ENCODE measurements around the gene SP3.

The SP3 gene

DNA sequence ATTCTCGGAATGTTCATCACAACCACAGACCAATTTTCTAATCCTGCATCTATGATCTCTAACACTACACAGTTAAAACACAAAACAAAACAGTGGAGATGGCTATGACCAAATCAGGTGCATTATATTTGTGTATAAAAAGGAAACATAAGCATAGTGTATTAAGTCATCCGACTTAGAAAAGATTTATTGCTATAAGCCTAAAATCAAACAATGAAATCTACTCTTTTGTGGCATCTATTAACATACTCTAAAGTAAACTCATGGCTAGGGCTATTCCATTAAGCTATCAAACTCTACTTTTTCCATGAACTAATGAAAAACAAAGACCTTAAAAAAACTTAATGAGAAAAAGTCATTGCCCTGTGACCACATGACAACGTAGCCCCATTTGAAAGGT, 8.7 kb downstream of the SP3 start:
- Histone ChIP-seq H3K27ac (ENCODE audit: low read depth, low read length) (no peak overlapping the region), H3K4me3 (ENCODE audit: low read length) (no peak overlapping the region), H3K9me3 (ENCODE audit: insufficient read depth, low read depth, low read length) (peaks cover 6% of the 10 kb centered on the region; the same call in 1 of the 2 replicates), H3K36me3 (ENCODE audit: insufficient read depth, low read length) (peaks cover 67% of the 10 kb centered on the region), H3K9ac (ENCODE audit: low read depth, low read length) (no peak overlapping the region), H3K27me3 (ENCODE audit: insufficient read depth, low read length) (no peaks in the 10 kb centered on the region), H3K4me1 (ENCODE audit: insufficient read depth, low read length) (peaks cover 6% of the 10 kb centered on the region)
- 99% methylated on average over 3 of the region's 3 CpGs for WGBS

DNA sequence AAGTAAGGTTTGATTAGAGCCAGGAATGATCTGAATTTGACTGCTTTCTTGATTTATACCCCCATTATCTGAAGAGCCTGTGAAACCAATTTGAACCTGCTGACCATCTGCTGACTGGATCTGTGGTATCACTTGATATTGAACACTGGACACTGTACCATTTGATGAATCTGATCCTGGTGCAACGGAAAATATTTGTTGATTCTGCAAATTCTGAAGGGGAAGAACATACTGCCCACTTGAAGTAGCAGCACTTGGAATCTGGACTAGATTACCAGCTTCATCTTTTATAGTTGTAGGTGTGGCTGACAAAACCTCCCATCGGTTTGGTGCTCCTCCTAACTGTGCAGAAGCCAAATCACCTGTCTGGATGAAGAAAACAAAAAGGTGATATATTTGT, 9.3 kb downstream of the SP3 start:
- Histone ChIP-seq H3K4me1 (ENCODE audit: insufficient read depth, low read length) (peaks cover 6% of the 10 kb centered on the region), H3K36me3 (ENCODE audit: insufficient read depth, low read length) (peaks cover 61% of the 10 kb centered on the region), H3K27ac (ENCODE audit: low read depth, low read length) (no peak overlapping the region), H3K9ac (ENCODE audit: low read depth, low read length) (no peak overlapping the region), H3K27me3 (ENCODE audit: insufficient read depth, low read length) (no peaks in the 10 kb centered on the region), H3K9me3 (ENCODE audit: insufficient read depth, low read depth, low read length) (peaks cover 4% of the 10 kb centered on the region; the same call in 1 of the 2 replicates), H3K4me3 (ENCODE audit: low read length) (no peak overlapping the region)
- WGBS: 85% methylated on average over 2 of the region's 2 CpGs

DNA sequence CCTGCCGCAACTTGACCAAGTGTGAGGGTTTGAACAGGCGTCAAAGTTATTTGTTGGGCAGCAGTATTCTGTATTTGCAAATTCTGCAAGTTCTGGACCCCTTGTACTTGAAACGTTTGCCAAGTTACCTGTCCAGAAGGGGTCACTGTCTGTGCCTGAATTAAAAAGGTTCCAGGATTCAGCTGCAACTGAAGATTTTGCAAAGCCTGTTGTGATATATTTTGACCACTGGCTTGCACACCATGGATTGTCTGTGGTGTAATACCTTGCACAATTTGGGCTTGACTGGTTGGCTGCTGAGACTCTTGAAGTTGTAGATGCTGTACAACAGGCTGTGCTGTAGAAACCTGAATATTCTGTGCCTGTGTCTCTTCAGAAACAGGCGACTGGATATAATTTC, 10.2 kb downstream of the SP3 start:
- H3K36me3 ChIP-seq (ENCODE audit: insufficient read depth, low read length): peaks cover 63% of the 10 kb centered on the region
- H3K9ac ChIP-seq (ENCODE audit: low read depth, low read length): no peak overlapping the region
- no peak overlapping the region for H3K4me3 ChIP-seq (ENCODE audit: low read length)
- peaks cover 8% of the 10 kb centered on the region for H3K4me1 ChIP-seq (ENCODE audit: insufficient read depth, low read length)
- no peaks in the 10 kb centered on the region for H3K27me3 ChIP-seq (ENCODE audit: insufficient read depth, low read length)
- no peak overlapping the region for H3K27ac ChIP-seq (ENCODE audit: low read depth, low read length)
- H3K9me3 ChIP-seq (ENCODE audit: insufficient read depth, low read depth, low read length): peaks cover 4% of the 10 kb centered on the region; the same call in 1 of the 2 replicates
- 89% methylated on average over 4 of the region's 4 CpGs for WGBS

DNA sequence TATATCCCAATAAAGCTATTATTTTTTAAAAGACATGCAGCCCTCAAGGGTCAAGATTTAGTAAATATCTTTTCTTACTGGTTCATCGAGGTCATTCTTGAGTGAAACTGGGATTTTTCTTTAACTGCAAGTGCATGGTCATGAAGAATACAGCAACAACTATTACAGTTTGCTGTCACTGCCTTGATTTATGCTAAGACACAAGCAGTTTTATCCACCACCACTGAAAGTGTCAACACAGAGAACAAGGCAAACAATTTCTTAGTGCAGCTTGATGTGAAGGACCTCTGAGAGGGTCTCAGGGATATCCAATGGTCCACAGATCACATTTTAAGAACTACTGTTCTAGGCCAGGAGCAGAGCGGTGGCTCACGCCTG, 12.1 kb downstream of the SP3 start:
- Histone ChIP-seq H3K27ac (ENCODE audit: low read depth, low read length) (no peak overlapping the region), H3K9ac (ENCODE audit: low read depth, low read length) (no peak overlapping the region), H3K4me3 (ENCODE audit: low read length) (no peak overlapping the region), H3K36me3 (ENCODE audit: insufficient read depth, low read length) (peaks cover 69% of the 10 kb centered on the region), H3K4me1 (ENCODE audit: insufficient read depth, low read length) (peaks cover 15% of the 10 kb centered on the region; the same call in 1 of the 2 replicates), H3K27me3 (ENCODE audit: insufficient read depth, low read length) (no peaks in the 10 kb centered on the region), H3K9me3 (ENCODE audit: insufficient read depth, low read depth, low read length) (peaks cover 4% of the 10 kb centered on the region; the same call in 1 of the 2 replicates)
- WGBS: 97% methylated on average over 3 of the region's 3 CpGs

DNA sequence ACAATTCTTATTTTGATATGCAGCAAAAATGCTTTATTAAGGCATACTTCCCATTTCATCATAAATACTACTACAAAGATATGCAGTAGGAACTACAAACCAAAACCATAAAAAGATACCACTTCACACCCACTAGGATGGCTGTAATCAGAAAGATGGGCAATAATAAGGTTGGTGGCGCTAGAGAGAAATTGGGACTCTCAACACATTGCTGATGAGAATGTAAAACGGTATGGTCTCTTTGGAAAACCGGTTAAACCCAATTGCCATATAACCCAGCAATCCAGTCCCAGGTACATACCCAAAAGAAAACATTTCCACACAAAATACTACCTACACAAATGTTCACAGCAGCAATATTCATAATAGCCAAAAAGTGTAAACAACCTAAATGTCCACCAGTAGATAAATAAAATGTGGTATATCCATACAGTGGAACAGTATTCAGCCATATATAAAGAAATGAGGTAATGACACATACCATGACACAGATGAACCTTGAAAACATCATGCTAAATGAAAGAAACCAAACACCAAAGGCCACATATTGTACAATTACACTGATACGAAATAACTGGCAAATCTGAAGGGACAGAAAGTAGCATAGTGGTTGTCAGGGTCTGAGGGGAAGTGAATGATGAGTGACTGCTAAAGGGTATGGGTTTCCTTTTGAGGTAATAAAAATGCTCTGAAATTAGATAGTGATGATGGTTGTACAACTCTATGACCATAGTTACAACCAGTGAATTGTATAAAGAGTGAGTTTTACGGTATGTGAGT, 12.7 kb downstream of the SP3 start:
- no peak overlapping the region for H3K9ac ChIP-seq (ENCODE audit: low read depth, low read length)
- H3K36me3 ChIP-seq (ENCODE audit: insufficient read depth, low read length): peaks cover 64% of the 10 kb centered on the region
- H3K27me3 ChIP-seq (ENCODE audit: insufficient read depth, low read length): no peaks in the 10 kb centered on the region
- peaks cover 15% of the 10 kb centered on the region; the same call in 1 of the 2 replicates for H3K4me1 ChIP-seq (ENCODE audit: insufficient read depth, low read length)
- H3K4me3 ChIP-seq (ENCODE audit: low read length): no peak overlapping the region
- peaks cover 4% of the 10 kb centered on the region; the same call in 1 of the 2 replicates for H3K9me3 ChIP-seq (ENCODE audit: insufficient read depth, low read depth, low read length)
- no peak overlapping the region for H3K27ac ChIP-seq (ENCODE audit: low read depth, low read length)
- 97% methylated on average over 4 of the region's 5 CpGs for WGBS

DNA sequence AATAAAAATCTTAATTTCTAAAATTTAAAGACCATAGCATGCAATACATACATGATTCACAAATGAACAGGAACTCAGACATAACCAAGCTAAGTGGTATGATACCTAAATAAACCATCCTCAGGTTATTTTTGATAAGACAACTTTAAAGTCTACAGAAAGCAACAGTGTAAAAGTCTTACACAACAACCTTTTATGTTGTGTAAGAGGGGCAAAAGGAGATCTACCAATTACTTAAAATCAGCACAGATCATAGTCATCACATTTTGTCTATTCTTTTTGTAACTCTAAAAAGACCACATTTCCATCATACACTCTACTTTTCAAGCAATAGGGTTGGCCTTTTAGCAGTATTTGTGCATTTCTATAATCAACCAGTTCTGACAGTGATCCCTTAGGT, 16.3 kb downstream of the SP3 start:
- Histone ChIP-seq H3K27me3 (ENCODE audit: insufficient read depth, low read length) (no peaks in the 10 kb centered on the region), H3K36me3 (ENCODE audit: insufficient read depth, low read length) (peaks cover 30% of the 10 kb centered on the region), H3K9me3 (ENCODE audit: insufficient read depth, low read depth, low read length) (peaks cover 4% of the 10 kb centered on the region; the same call in 1 of the 2 replicates), H3K4me1 (ENCODE audit: insufficient read depth, low read length) (peaks cover 15% of the 10 kb centered on the region; the same call in 1 of the 2 replicates), H3K9ac (ENCODE audit: low read depth, low read length) (no peak overlapping the region), H3K4me3 (ENCODE audit: low read length) (no peak overlapping the region), H3K27ac (ENCODE audit: low read depth, low read length) (no peak overlapping the region)

DNA sequence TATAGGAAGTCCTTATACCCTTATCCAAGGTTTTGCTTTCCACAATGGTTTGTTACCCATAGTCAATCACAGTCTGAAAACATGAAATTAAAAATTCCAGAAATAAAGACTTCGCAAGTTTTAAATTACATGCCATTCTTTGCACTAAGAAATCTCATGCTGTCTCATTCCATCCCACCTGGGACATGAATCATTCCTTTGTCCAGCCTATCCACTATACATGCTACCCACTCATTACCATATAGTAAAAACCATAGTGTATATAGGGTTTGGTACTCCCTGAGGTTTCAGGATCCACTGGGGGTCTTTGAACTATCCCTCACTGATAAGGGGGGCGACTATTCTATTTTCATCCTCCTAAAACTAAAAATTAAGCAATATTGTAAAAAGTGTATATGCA, 17.0 kb downstream of the SP3 start:
- Histone ChIP-seq H3K9ac (ENCODE audit: low read depth, low read length) (no peak overlapping the region), H3K9me3 (ENCODE audit: insufficient read depth, low read depth, low read length) (peaks cover 4% of the 10 kb centered on the region; the same call in 1 of the 2 replicates), H3K27ac (ENCODE audit: low read depth, low read length) (no peak overlapping the region), H3K27me3 (ENCODE audit: insufficient read depth, low read length) (no peaks in the 10 kb centered on the region), H3K36me3 (ENCODE audit: insufficient read depth, low read length) (peaks cover 24% of the 10 kb centered on the region), H3K4me3 (ENCODE audit: low read length) (no peak overlapping the region), H3K4me1 (ENCODE audit: insufficient read depth, low read length) (peaks cover 15% of the 10 kb centered on the region; the same call in 1 of the 2 replicates)
- WGBS: 96% methylated on average over 1 of the region's 2 CpGs

DNA sequence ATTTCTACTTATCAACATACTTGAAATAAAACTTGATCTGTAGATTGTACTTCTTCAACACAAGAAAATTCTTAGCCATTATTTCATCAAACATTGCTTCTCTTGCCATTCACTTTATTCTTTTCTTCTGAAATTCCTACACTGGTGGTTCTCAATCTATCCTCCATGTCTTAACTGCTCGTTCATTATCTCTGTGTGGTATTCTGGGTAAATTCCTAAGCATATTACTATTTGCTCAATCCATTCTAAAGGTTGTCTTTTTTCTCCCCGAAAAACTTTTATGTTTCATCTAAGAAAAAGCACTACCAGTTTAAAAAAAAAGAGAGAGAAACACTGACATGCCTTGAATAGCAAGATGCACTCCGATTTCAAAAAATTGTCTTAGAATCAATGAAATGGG, 18.0 kb downstream of the SP3 start:
- Histone ChIP-seq H3K27me3 (ENCODE audit: insufficient read depth, low read length) (no peaks in the 10 kb centered on the region), H3K4me3 (ENCODE audit: low read length) (no peak overlapping the region), H3K27ac (ENCODE audit: low read depth, low read length) (no peak overlapping the region), H3K9me3 (ENCODE audit: insufficient read depth, low read depth, low read length) (no peaks in the 10 kb centered on the region), H3K4me1 (ENCODE audit: insufficient read depth, low read length) (peaks cover 15% of the 10 kb centered on the region; the same call in 1 of the 2 replicates), H3K9ac (ENCODE audit: low read depth, low read length) (no peak overlapping the region), H3K36me3 (ENCODE audit: insufficient read depth, low read length) (peaks cover 13% of the 10 kb centered on the region; the same call in 1 of the 2 replicates)
- WGBS: 87% methylated on average over 3 of the region's 3 CpGs

DNA sequence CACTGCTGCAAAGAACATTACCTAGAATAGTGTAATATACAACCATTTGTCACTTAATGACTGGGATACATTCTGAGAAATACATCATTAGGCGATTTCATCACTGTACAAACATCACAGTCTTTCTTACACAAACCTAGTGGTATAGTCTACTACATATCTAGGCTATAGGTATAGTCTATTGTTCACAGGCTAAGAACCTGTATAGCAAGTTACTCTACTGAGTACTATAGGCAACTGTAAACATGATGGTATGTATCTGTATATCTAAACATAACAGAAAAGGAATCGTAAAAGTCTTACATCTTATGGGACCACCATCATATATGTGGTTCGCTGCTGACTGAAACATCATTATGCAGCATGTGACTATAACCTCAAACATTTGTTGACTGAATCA, 21.4 kb downstream of the SP3 start:
- Histone ChIP-seq H3K4me1 (ENCODE audit: insufficient read depth, low read length) (peaks cover 22% of the 10 kb centered on the region; the same call in 1 of the 2 replicates), H3K9me3 (ENCODE audit: insufficient read depth, low read depth, low read length) (no peaks in the 10 kb centered on the region), H3K4me3 (ENCODE audit: low read length) (no peak overlapping the region), H3K9ac (ENCODE audit: low read depth, low read length) (no peak overlapping the region), H3K27ac (ENCODE audit: low read depth, low read length) (no peak overlapping the region), H3K27me3 (ENCODE audit: insufficient read depth, low read length) (no peaks in the 10 kb centered on the region), H3K36me3 (ENCODE audit: insufficient read depth, low read length) (peaks cover 2% of the 10 kb centered on the region; the same call in 1 of the 2 replicates)
- 100% methylated on average over 3 of the region's 3 CpGs for WGBS

DNA sequence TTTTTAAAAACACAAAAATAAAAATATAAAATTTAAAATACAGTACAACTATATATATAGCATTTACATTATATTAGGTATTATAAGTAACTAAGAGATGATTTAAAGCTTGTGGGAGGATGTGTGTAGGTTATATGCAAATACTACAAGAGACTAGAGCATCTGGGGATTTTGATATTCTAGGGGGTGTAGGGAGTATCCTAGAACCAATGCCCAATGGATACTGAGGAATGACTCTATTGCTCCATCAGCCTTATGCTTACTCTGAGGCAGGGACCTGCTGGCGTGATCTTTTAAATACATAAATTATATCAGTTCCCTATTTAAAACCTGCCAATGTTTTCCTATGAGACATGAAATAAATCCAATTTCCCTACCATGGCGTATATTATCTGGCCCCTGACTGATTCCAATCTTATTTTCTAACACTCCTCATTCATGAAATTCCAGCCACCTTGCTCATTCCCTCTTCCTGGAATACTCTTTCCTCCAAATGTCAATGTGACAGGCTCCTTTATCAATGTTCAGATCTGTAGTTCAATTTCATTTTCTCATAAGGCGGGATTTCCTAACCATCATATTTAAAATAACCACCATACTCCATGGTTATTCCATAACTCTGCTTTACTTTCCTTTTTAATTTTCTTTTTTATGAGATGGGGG, 22.2 kb downstream of the SP3 start:
- WGBS: 97% methylated on average over 3 of the region's 3 CpGs

DNA sequence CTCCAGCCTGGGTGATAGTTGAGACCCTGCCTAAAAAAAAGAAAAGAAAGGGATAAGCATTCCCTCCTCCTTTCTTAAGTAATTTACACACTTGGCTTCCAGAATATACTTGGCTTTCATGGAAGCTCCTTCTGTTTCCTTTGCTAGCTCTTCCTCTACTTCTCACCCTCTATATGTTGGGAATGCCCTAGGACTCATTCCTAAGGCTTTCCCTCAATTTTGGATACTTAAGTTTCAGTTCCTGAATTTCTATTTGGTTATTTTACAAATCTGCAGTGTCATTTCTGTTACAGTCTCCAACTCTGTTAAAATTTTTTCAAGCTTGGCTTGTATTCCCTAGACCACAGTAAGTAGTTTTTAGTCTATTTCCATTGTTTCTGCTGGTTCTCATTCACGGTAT, 23.6 kb downstream of the SP3 start:
- Histone ChIP-seq H3K36me3 (ENCODE audit: insufficient read depth, low read length) (no peaks in the 10 kb centered on the region; the same call in 1 of the 2 replicates), H3K9me3 (ENCODE audit: insufficient read depth, low read depth, low read length) (no peaks in the 10 kb centered on the region), H3K27me3 (ENCODE audit: insufficient read depth, low read length) (no peaks in the 10 kb centered on the region), H3K4me3 (ENCODE audit: low read length) (no peak overlapping the region), H3K9ac (ENCODE audit: low read depth, low read length) (no peak overlapping the region), H3K4me1 (ENCODE audit: insufficient read depth, low read length) (peaks cover 35% of the 10 kb centered on the region), H3K27ac (ENCODE audit: low read depth, low read length) (no peak overlapping the region)
- WGBS: 79% methylated on average over 1 of the region's 1 CpG

More for the DNA sequence above, 22.2 kb downstream of the SP3 start:
- H3K27ac ChIP-seq (ENCODE audit: low read depth, low read length): no peak overlapping the region
- H3K36me3 ChIP-seq (ENCODE audit: insufficient read depth, low read length): no peaks in the 10 kb centered on the region; the same call in 1 of the 2 replicates
- no peak overlapping the region for H3K9ac ChIP-seq (ENCODE audit: low read depth, low read length)
- H3K4me3 ChIP-seq (ENCODE audit: low read length): no peak overlapping the region
- H3K4me1 ChIP-seq (ENCODE audit: insufficient read depth, low read length): peaks cover 21% of the 10 kb centered on the region; the same call in 1 of the 2 replicates
- no peaks in the 10 kb centered on the region for H3K27me3 ChIP-seq (ENCODE audit: insufficient read depth, low read length)
- no peaks in the 10 kb centered on the region for H3K9me3 ChIP-seq (ENCODE audit: insufficient read depth, low read depth, low read length)
